ENCODE data around the gene CIITA. TPM values are rescaled to one million over a fixed set of nuclear protein-coding genes. Genes with fewer than 3 reads are reported as not detected.
A peak's percentile ranks its signal among the peaks of the same experiment; 100 is the strongest.
"Not testable (repeated sequence)": the region's sequence is repeated elsewhere in the genome, so short reads cannot be mapped to it uniquely, and the experiment has no call there.

The CIITA gene
- total and polyA plus RNA-seq, 8 donors, result 1.8 to 39.7 (median 5.4) TPM

GRCh38 chr16:10926867-10927266 lies 49.9 kb downstream of the CIITA start:
- peaks cover 0 to 14% (median 7%) of the 10 kb centered on the region in 3 donors for H3K4me1 ChIP-seq
- H3K9me3 ChIP-seq, result no peaks in the 10 kb centered on the region
- 91 to 92% methylated on average over 5 of the region's 5 CpGs for WGBS, 2 donors
- no peak for ATAC-seq
- intact Hi-C loops (cut with DNase I), result loop anchor here in 2 of 3 donors (10.0 kb wide), 2 partner anchors 172 to 392 kb away; no protein-coding TSS in a partner anchor
- FAIRE-seq, result no peak
- H3K4me3 ChIP-seq, result no peak overlapping the region
- no peak overlapping the region for H3K27ac ChIP-seq
- peaks cover 0 to 6% (median 0%) of the 10 kb centered on the region in 3 donors for H3K36me3 ChIP-seq
- no peaks in the 10 kb centered on the region for H3K27me3 ChIP-seq
- TF ChIP-seq, protein P1, sequence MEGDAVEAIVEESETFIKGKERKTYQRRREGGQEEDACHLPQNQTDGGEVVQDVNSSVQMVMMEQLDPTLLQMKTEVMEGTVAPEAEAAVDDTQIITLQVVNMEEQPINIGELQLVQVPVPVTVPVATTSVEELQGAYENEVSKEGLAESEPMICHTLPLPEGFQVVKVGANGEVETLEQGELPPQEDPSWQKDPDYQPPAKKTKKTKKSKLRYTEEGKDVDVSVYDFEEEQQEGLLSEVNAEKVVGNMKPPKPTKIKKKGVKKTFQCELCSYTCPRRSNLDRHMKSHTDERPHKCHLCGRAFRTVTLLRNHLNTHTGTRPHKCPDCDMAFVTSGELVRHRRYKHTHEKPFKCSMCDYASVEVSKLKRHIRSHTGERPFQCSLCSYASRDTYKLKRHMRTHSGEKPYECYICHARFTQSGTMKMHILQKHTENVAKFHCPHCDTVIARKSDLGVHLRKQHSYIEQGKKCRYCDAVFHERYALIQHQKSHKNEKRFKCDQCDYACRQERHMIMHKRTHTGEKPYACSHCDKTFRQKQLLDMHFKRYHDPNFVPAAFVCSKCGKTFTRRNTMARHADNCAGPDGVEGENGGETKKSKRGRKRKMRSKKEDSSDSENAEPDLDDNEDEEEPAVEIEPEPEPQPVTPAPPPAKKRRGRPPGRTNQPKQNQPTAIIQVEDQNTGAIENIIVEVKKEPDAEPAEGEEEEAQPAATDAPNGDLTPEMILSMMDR (IDR thresholded peaks at IDR 0.05), result no peak
- no peak for DNase-seq

DNA sequence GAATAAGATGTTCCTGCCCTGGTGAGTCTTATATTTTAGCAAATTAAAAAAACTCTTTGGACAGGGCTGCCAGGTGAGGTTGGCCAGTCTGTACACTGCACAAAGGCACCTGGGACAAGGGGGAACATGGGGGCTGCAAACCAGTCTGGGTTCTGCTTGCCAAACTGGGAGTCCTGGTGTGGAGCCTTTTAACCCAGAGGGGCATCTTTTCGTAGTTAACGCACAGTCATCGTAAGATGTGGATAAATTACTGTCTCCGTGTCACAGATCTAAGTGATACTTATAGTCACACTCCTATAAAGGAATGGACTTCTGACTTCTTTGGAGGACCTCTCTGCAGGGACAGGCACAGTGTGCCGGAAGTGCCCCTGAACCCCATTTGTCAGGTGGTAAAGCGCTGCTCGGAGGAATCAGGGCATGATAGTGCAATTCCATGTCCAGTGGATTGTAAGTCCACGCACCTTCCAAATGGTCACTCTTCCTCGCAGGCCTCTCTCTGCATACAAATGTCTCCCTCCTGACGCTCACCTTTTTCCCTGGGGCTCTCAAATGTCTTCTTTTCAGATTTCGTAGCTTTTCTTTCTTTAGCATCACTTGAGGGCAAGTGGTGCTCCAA lies 50.6 kb downstream of the CIITA start:
- H3K4me3 ChIP-seq, result no peak overlapping the region
- peaks cover 0 to 14% (median 7%) of the 10 kb centered on the region in 3 donors for H3K4me1 ChIP-seq
- no peak for ATAC-seq
- H3K27ac ChIP-seq, result no peak overlapping the region
- no peak for FAIRE-seq
- H3K36me3 ChIP-seq, result peaks cover 0 to 6% (median 0%) of the 10 kb centered on the region in 3 donors
- intact Hi-C loops (cut with DNase I), result loop anchor here in 2 of 3 donors (10.0 kb wide), 2 partner anchors 173 to 393 kb away; no protein-coding TSS in a partner anchor
- 94 to 96% methylated on average over 11 of the region's 11 CpGs for WGBS, 2 donors
- no peaks in the 10 kb centered on the region for H3K9me3 ChIP-seq
- TF ChIP-seq, protein P1 (IDR thresholded peaks at IDR 0.05), result no peak
- no peak for DNase-seq
- no peaks in the 10 kb centered on the region for H3K27me3 ChIP-seq

DNA sequence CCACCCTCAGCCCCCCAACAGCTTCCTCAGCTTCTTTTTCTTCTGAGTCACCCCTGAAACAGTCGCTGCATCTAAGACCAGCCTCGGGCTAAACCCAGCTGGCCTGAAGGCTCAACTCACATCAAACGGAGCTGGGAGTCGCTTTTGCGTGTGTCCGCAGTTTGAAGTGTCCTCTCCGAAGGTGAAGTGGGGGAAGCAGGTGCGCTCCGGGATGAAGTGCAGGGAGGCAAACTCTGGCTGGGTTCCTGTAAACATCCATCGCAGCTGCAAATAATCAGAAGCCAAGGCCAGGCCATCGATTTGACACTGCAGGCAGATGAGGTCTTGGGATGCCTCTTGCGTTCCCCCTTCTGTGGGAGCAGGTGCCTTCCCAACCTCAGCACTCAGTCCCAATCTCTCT lies 52.1 kb downstream of the CIITA start:
- DNase-seq, FAIRE-seq, H3K4me3 ChIP-seq, H3K9me3 ChIP-seq, H3K36me3 ChIP-seq, H3K27me3 ChIP-seq, H3K27ac ChIP-seq, ATAC-seq: not testable (repeated sequence)
- intact Hi-C loops (cut with DNase I), result loop anchor here in 2 of 3 donors (10.0 kb wide), 2 partner anchors 174 to 394 kb away; no protein-coding TSS in a partner anchor
- 68 to 71% methylated on average over 12 of the region's 12 CpGs for WGBS, 2 donors
- peaks cover 0 to 12% (median 3%) of the 10 kb centered on the region in 3 donors for H3K4me1 ChIP-seq

- ATAC-seq (peak in 3 of 4 donors; percentile 60 to 78 (median 70)), FAIRE-seq (no peak), DNase-seq (no peak)
- H3K4me1 ChIP-seq, result peaks cover 0 to 14% (median 5%) of the 10 kb centered on the region in 3 donors
- intact Hi-C loops (cut with DNase I), result loop anchor here in 2 of 3 donors (10.0 kb wide), 2 partner anchors 175 to 395 kb away; no protein-coding TSS in a partner anchor
- no peak overlapping the region for H3K27ac ChIP-seq
- no peaks in the 10 kb centered on the region for H3K27me3 ChIP-seq
- 72 to 78% methylated on average over 15 of the region's 15 CpGs for WGBS, 2 donors
- no peaks in the 10 kb centered on the region for H3K36me3 ChIP-seq
- no peak overlapping the region for H3K4me3 ChIP-seq
- no peaks in the 10 kb centered on the region for H3K9me3 ChIP-seq
- TF ChIP-seq, protein P1 (IDR thresholded peaks at IDR 0.05), result no peak
These were observed 53.1 kb downstream of the CIITA start for GRCh38 chr16:10929853-10930754.

DNA sequence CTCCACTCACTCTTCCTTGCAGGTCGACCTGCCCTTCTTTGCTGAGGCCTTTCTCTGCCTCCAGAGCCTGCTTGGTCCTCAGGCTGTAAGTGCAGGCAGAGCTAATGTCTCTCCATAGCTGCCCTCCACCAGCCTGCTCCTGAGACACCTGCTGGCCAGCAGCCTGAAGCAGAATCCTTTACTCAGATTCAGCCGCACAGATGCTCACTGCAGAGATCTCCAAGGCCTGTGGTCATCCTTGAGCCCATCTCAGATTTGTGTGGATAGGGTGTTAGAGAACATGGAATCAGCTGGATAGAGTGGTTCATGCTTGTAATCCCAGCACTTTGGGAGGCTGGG lies 53.7 kb downstream of the CIITA start:
- intact Hi-C loops (cut with DNase I), result no loop called here
- TF ChIP-seq, protein P1 (IDR thresholded peaks at IDR 0.05), result no peak

More for the DNA sequence above, 53.7 kb downstream of the CIITA start:
- no peak overlapping the region for H3K27ac ChIP-seq
- no peaks in the 10 kb centered on the region for H3K36me3 ChIP-seq
- 73 to 79% methylated on average over 2 of the region's 2 CpGs for WGBS, 2 donors
- H3K4me1 ChIP-seq, result peaks cover 4 to 20% (median 10%) of the 10 kb centered on the region in 3 donors
- no peak for DNase-seq
- H3K27me3 ChIP-seq, result no peaks in the 10 kb centered on the region
- H3K9me3 ChIP-seq, result no peaks in the 10 kb centered on the region
- H3K4me3 ChIP-seq, result no peak overlapping the region
- ATAC-seq, result no peak
- FAIRE-seq, result no peak

Measured in pancreas (tissue), 10 donors.